Measurements from ENCODE around the gene DHFR2. TPM values are rescaled to one million over a fixed set of nuclear protein-coding genes. Genes with fewer than 3 reads are reported as not detected.

DHFR2 gene
- total RNA-seq, 4 donors from 2014 or later: 1.6 to 6.3 (median 4.0) TPM

GRCh38 chr3:94071713-94072284, 9.1 kb upstream of the DHFR2 start:
- no peak for TF ChIP-seq POLR2A (IDR thresholded peaks at IDR 0.05)
- no peak for TF ChIP-seq POLR2AphosphoS5 (IDR thresholded peaks at IDR 0.05)
- TF ChIP-seq EP300 (IDR thresholded peaks at IDR 0.05): no peak
- no peak for TF ChIP-seq CTCF (IDR thresholded peaks at IDR 0.05)
- no peak overlapping the region for H3K27ac ChIP-seq
- H3K27me3 ChIP-seq: no peaks in the 10 kb centered on the region
- no peak overlapping the region for H3K4me3 ChIP-seq
- H3K36me3 ChIP-seq: peaks cover 12% of the 10 kb centered on the region
- no peak for DNase-seq (ENCODE audit: low spot score in 2 of 2)
- WGBS: 89% methylated on average over 4 of the region's 4 CpGs
- H3K4me1 ChIP-seq: peaks cover 4% of the 10 kb centered on the region
- H3K9me3 ChIP-seq: no peaks in the 10 kb centered on the region

GRCh38 chr3:94070341-94070911, 7.7 kb upstream of the DHFR2 start:
- Histone ChIP-seq H3K27me3 (no peaks in the 10 kb centered on the region), H3K9me3 (no peaks in the 10 kb centered on the region), H3K4me1 (peaks cover 5% of the 10 kb centered on the region), H3K4me3 (no peak overlapping the region), H3K36me3 (peaks cover 12% of the 10 kb centered on the region), H3K27ac (no peak overlapping the region)
- no peak for DNase-seq (ENCODE audit: low spot score in 2 of 2)
- 90% methylated on average over 6 of the region's 6 CpGs for WGBS
- TF ChIP-seq POLR2AphosphoS5 (IDR thresholded peaks at IDR 0.05) (no peak), POLR2A (IDR thresholded peaks at IDR 0.05) (no peak), EP300 (IDR thresholded peaks at IDR 0.05) (no peak), CTCF (IDR thresholded peaks at IDR 0.05) (no peak)

GRCh38 chr3:94069194-94069813, 6.6 kb upstream of the DHFR2 start:
- no peaks in the 10 kb centered on the region for H3K9me3 ChIP-seq
- DNase-seq (ENCODE audit: low spot score in 2 of 2): no peak
- no peaks in the 10 kb centered on the region for H3K27me3 ChIP-seq
- no peak for TF ChIP-seq POLR2A (IDR thresholded peaks at IDR 0.05)
- TF ChIP-seq CTCF (IDR thresholded peaks at IDR 0.05): peak; percentile 2 to 38
- no peak for TF ChIP-seq POLR2AphosphoS5 (IDR thresholded peaks at IDR 0.05)
- no peak for TF ChIP-seq EP300 (IDR thresholded peaks at IDR 0.05)
- WGBS: 53% methylated on average over 4 of the region's 4 CpGs
- no peak overlapping the region for H3K4me3 ChIP-seq
- H3K36me3 ChIP-seq: peaks cover 12% of the 10 kb centered on the region
- no peak overlapping the region for H3K27ac ChIP-seq
- peaks cover 15% of the 10 kb centered on the region for H3K4me1 ChIP-seq

- 87% methylated on average over 6 of the region's 6 CpGs for WGBS
- Histone ChIP-seq H3K36me3 (peaks cover 8% of the 10 kb centered on the region), H3K9me3 (no peaks in the 10 kb centered on the region), H3K27ac (no peak overlapping the region), H3K4me1 (peaks cover 31% of the 10 kb centered on the region), H3K4me3 (no peak overlapping the region), H3K27me3 (no peaks in the 10 kb centered on the region)
- no peak for TF ChIP-seq POLR2AphosphoS5 (IDR thresholded peaks at IDR 0.05)
- TF ChIP-seq EP300 (IDR thresholded peaks at IDR 0.05): no peak
- TF ChIP-seq CTCF (IDR thresholded peaks at IDR 0.05): no peak
- no peak for TF ChIP-seq POLR2A (IDR thresholded peaks at IDR 0.05)
- no peak for DNase-seq (ENCODE audit: low spot score in 2 of 2)
Observed at GRCh38 chr3:94066506-94067500, 4.1 kb upstream of the DHFR2 start.

Data from suprapubic skin (tissue), 4 donors.